ENCODE results near the gene CLCN6. TPM values are rescaled to one million over a fixed set of nuclear protein-coding genes. Genes with fewer than 3 reads are reported as not detected.
A peak's percentile ranks its signal among the peaks of the same experiment; 100 is the strongest.

CLCN6 gene
- total and polyA plus RNA-seq, 10 of the 15 experiments (the other 5 are each of a cell fraction or from before 2014, with no cell fraction given), result 2.2 to 20.9 (median 10.2) TPM

- no peaks in the 10 kb centered on the region for H3K27me3 ChIP-seq (replicated peaks in 1 of 2; ENCODE audit: control insufficient read depth in 2 of 2, insufficient read depth in 2 of 2, low read length in 1 of 2)
- SMC1A ChIA-PET (ENCODE audit: uncharacterized antibody, unreplicated experiment), result interaction anchor here (0.7 to 1.5 kb wide), 7 partner anchors 14 to 241 kb away, joined by 3 to 4 read pairs (median 3); no protein-coding TSS in a partner anchor
- FAIRE-seq (peak; percentile 80), ATAC-seq (peak; percentile 97), DNase-seq (ENCODE audit: low read depth, low spot score) (peak; percentile 2)
- BruUV-seq (replicated peaks), result no TSS peak
- H3K4me1 ChIP-seq (ENCODE audit: control insufficient read depth, insufficient read depth, low read length), result peaks cover 17% of the 10 kb centered on the region
- no peaks in the 10 kb centered on the region for H3K79me2 ChIP-seq (ENCODE audit: control insufficient read depth, insufficient read depth, low read length)
- TF ChIP-seq MEF2A (IDR thresholded peaks at IDR 0.05; ENCODE audit: insufficient read depth, low read depth, low read length) (no peak), RAD21 (IDR thresholded peaks at IDR 0.05; ENCODE audit: insufficient read depth, low read depth, low read length) (peak; percentile 94), JUNB (IDR thresholded peaks at IDR 0.05) (no peak), CTCF (IDR thresholded peaks at IDR 0.05 in 2 of 3, conservative IDR thresholded peaks at IDR 0.05 in 1 of 3; ENCODE audit: control insufficient read depth in 2 of 3, extremely low read depth in 1 of 3, insufficient read depth in 1 of 3, low read depth in 3 of 3, low read length in 3 of 3) (peak; percentile 97 to 99 (median 99)), FOXM1 (IDR thresholded peaks at IDR 0.05; ENCODE audit: low read depth, low read length) (no peak), HDGF (IDR thresholded peaks at IDR 0.05) (0 out of 2 replicates have a peak, but pooled peaks have one; percentile 66), RELA (IDR thresholded peaks at IDR 0.05; ENCODE audit: borderline replicate concordance, partially characterized antibody) (peak; percentile 33), POLR2A (IDR thresholded peaks at IDR 0.05; ENCODE audit: low read depth, low read length) (peak; percentile 22; the same call in 1 of the 2 replicates), YY1 (IDR thresholded peaks at IDR 0.05; ENCODE audit: low read depth, low read length) (peak; percentile 64; the same call in 1 of the 2 replicates), SMC3 (IDR thresholded peaks at IDR 0.05; ENCODE audit: borderline replicate concordance, low read length) (peak; percentile 87)
- no peak overlapping the region for H3K4me2 ChIP-seq (ENCODE audit: control insufficient read depth, insufficient read depth)
- peaks cover 3% of the 10 kb centered on the region; the same call in 1 of the 2 replicates for H4K20me1 ChIP-seq (ENCODE audit: control insufficient read depth, insufficient read depth)
- no peak overlapping the region for H3K4me3 ChIP-seq
- no peak overlapping the region for H3K9ac ChIP-seq (ENCODE audit: control insufficient read depth, insufficient read depth, low read length)
- CTCF ChIA-PET, result interaction anchor here (0.6 to 4.5 kb wide), 20 partner anchors 8 to 276 kb away, joined by 3 to 24 read pairs (median 4); partner anchors contain the start of genes CLCN6, MIIP and NPPA
- H3K9me3 ChIP-seq (replicated peaks; ENCODE audit: control insufficient read depth, insufficient read depth, low read length), result no peaks in the 10 kb centered on the region
- 71% methylated on average over 40 of the region's 40 CpGs for WGBS (ENCODE audit: insufficient coverage, insufficient replicate concordance, low lambda C conversion rate, missing lambda C conversion rate)
- POLR2A ChIA-PET, result no interaction called here
- intact Hi-C loops (cut with micrococcal nuclease; ENCODE audit: unreplicated experiment) (loop anchor here (1.0 to 2.0 kb wide), 3 partner anchors 56 to 128 kb away; no protein-coding TSS in a partner anchor), in situ Hi-C loops (cut with MboI) (no loop called here)
- RAD21 ChIA-PET (ENCODE audit: unreplicated experiment), result interaction anchor here (0.6 to 2.2 kb wide), 10 partner anchors 9 to 193 kb away, joined by 3 to 10 read pairs (median 4); partner anchors contain the start of genes MFN2 and MIIP
- H2AFZ ChIP-seq (ENCODE audit: control insufficient read depth, low read depth, low read length), result no peak overlapping the region
- peaks cover 34 to 41% of the 10 kb centered on the region in 2 experiments for H3K36me3 ChIP-seq (ENCODE audit: control insufficient read depth in 2 of 2, insufficient read depth in 2 of 2, low read length in 1 of 2)
- H3K27ac ChIP-seq (ENCODE audit: control insufficient read depth, insufficient read depth), result no peak overlapping the region
These were observed 32.6 kb downstream of the CLCN6 start for GRCh38 chr1:11838349-11839272.
